LNCAP (cell line): ENCODE data around the gene C10orf62.

ENCODE experiments used
- CTCF ChIP-seq: fragments of 450-650 bp; IDR thresholded peaks from 2 replicates; pipeline ENCODE4 v1.5.1; 2017; ENCODE audit warnings: mild to moderate bottlenecking

C10orf62 gene

GRCh38 chr10:97583476-97583875 lies 6.0 kb upstream of the C10orf62 start:
- no peak for TF ChIP-seq CTCF

GRCh38 chr10:97584060-97584797 lies 5.3 kb upstream of the C10orf62 start, which contains the start of gene HOGA1:
Gene HOGA1 (plus strand): TSS chr10:97584389. CDS start chr10:97584704, 315 bp downstream.
- TF ChIP-seq CTCF: no peak

GRCh38 chr10:97584798-97585438 lies 4.6 kb upstream of the C10orf62 start:
- no peak for TF ChIP-seq CTCF

- TF ChIP-seq CTCF: no peak
Observed at GRCh38 chr10:97585439-97585811, 4.1 kb upstream of the C10orf62 start.

GRCh38 chr10:97587183-97587582 lies 2.3 kb upstream of the C10orf62 start:
- TF ChIP-seq CTCF: no peak

- no peak for TF ChIP-seq CTCF
Observed at GRCh38 chr10:97590082-97590747, 694 bp downstream of the C10orf62 start.

GRCh38 chr10:97590748-97591495 lies 1.4 kb downstream of the C10orf62 start:
- no peak for TF ChIP-seq CTCF
